ENCODE data around the gene STXBP6.

DNA sequence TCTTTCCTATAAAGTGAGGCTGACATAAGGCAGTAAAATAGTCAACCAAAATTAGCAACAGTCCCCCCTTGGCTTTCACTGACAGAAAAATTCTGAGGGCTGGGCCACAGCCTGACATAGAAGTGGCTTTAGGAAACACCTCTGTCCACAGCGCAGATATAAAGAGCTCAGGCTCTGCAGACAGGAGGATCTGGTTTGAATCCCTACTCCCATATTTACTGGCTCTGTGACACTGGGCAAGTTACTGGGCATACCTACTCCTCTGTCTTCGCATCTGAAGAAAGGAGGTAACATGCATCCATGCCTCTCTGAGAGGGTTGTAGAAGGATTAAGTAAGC is 95.3 kb downstream of the STXBP6 start:
- TF ChIP-seq, protein P1, sequence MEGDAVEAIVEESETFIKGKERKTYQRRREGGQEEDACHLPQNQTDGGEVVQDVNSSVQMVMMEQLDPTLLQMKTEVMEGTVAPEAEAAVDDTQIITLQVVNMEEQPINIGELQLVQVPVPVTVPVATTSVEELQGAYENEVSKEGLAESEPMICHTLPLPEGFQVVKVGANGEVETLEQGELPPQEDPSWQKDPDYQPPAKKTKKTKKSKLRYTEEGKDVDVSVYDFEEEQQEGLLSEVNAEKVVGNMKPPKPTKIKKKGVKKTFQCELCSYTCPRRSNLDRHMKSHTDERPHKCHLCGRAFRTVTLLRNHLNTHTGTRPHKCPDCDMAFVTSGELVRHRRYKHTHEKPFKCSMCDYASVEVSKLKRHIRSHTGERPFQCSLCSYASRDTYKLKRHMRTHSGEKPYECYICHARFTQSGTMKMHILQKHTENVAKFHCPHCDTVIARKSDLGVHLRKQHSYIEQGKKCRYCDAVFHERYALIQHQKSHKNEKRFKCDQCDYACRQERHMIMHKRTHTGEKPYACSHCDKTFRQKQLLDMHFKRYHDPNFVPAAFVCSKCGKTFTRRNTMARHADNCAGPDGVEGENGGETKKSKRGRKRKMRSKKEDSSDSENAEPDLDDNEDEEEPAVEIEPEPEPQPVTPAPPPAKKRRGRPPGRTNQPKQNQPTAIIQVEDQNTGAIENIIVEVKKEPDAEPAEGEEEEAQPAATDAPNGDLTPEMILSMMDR (IDR thresholded peaks at IDR 0.05), result no peak
- TF ChIP-seq POLR2A (IDR thresholded peaks at IDR 0.05), result no peak

All from uterus (tissue), 2 donors.